Erythroblast (primary cell): ENCODE measurements around the gene ATP8A1.

Source experiments
- DNase-seq, 2 experiments: peaks; one replicate each; lab custom pipeline; 2025; lab: John Stamatoyannopoulos, UW
- GATA1 ChIP-seq: IDR thresholded peaks from 2 replicates; pipeline ENCODE4 v1.6.1; 2011; ENCODE audit warnings: low read depth, mild to moderate bottlenecking, control low read depth, low read length, moderate library complexity
- POLR2A ChIP-seq: IDR thresholded peaks from 2 replicates; pipeline ENCODE4 v1.6.1; 2011; ENCODE audit warnings: mild to moderate bottlenecking, low read length

The ATP8A1 gene

GRCh38 chr4:42596918-42597317 is 60.0 kb downstream of the ATP8A1 start:
- DNase-seq, result peak in 1 of 2 experiments; percentile 34
- TF ChIP-seq GATA1 (no peak), POLR2A (no peak)

- no peak for TF ChIP-seq POLR2A
- TF ChIP-seq GATA1, result no peak
- DNase-seq, result no peak
Measured at GRCh38 chr4:42594888-42595287, 62.0 kb downstream of the ATP8A1 start.

DNA sequence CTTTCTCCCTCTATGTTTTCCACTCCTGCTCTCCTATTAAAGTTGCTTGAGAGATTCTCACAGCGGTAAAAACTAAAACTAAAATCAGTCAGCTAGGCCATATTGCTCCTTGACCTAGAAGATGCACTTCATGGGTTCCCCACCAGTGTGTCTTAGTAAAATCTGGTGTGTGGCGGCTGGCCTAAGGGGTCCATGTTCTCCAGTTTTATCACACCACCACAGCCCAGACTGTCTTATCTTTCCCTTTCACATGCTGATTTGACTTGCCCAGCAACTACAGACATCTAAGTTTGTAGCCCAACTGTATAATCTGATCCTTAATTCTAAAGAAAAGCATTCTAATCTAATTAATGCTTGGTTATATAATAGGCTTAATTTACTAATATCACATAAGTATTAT is 68.0 kb downstream of the ATP8A1 start:
- DNase-seq, result peak; percentile 82 to 94
- TF ChIP-seq GATA1, result peak; percentile 53
- no peak for TF ChIP-seq POLR2A

DNA sequence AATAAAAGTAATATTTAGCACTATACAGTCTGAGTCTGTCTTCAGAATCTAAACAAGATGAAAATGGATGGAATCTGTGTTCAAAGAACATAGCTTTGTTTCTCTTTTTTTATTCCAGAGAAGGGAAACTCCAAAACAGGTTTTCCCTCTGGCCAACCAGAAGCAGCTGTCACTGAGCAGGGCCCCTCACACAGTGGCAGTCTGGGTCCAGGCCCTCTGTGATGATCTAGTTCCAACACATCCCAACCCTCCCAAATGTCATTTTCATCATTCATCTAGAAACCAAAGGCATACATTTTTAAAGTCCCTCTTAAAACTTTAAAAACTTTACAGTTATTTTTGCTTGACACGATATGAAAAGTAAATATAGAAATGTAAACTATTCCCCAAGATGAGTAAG is 70.1 kb downstream of the ATP8A1 start:
- TF ChIP-seq GATA1, result no peak
- no peak for TF ChIP-seq POLR2A
- DNase-seq, result no peak

DNA sequence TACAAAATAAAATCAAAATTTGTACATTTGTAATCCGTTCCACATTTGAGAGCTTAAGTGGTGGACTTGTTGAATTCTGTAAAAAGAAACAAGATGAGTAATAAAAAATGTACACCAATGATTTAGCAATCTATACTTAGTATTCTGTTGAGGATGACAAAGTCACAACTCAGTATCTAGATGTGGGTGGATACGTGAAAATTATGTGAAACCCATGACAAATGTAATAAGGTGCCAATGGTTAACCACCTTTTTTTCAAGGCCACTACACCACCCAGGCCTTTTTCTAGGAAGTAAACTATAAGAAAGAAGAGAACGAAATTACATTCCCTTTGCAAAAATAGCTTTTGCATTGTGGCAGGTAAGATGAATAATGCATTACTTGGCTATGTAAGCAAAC is 77.0 kb downstream of the ATP8A1 start:
- TF ChIP-seq GATA1, result no peak
- no peak for TF ChIP-seq POLR2A
- DNase-seq, result no peak

GRCh38 chr4:42578187-42578586 is 78.7 kb downstream of the ATP8A1 start:
- TF ChIP-seq POLR2A (no peak), GATA1 (no peak)
- no peak for DNase-seq

- TF ChIP-seq GATA1, result no peak
- TF ChIP-seq POLR2A, result no peak
- DNase-seq, result no peak
Measured at GRCh38 chr4:42574870-42575430, 82.0 kb downstream of the ATP8A1 start.

- DNase-seq, result no peak
- no peak for TF ChIP-seq GATA1
- TF ChIP-seq POLR2A, result no peak
Measured at GRCh38 chr4:42573249-42573648, 83.7 kb downstream of the ATP8A1 start.

DNA sequence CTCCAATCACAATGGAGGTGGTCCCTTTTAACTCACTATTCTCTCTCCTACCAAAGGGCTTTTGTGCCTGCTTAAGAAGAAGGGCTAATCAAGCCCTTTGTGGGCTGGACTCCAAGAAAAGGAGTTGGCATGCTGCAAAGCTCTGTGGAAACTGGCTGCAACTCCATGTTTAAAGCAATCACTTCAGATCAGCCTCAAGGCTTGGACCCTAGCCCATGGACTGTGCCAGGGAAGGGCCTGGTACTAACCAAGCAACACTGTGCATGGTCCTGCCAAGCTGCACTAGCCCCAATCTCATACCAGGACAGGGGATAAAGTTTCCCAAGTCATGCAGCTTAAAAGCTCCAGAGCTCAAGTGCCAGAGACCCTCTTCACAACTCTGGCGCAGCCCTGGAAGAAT is 86.7 kb downstream of the ATP8A1 start:
- no peak for DNase-seq
- no peak for TF ChIP-seq GATA1

- peak; percentile 75 to 83 for DNase-seq
- TF ChIP-seq GATA1 (no peak), POLR2A (no peak)
Measured at GRCh38 chr4:42568610-42569207, 88.2 kb downstream of the ATP8A1 start.

DNA sequence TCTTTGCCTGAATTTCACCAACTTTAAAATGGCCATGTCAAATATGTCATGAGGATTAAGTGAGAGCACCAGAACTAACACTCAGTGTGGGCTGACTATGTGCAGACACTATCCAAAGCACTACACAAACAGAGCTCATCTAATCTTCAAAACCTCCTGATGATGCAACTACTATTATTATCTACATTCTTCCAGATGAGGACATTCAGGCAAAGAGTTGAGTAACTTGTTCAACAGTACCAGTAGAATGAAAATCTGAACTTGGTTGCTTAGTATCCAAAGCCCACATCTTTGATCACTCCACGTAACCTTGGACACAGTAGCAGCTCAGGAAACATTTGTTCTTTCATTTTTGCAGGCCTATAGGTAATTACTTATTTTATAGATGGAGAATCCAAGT is 90.1 kb downstream of the ATP8A1 start:
- DNase-seq, result peak; percentile 3 to 21
- TF ChIP-seq GATA1, result no peak
- TF ChIP-seq POLR2A, result no peak

GRCh38 chr4:42562016-42562415 is 94.9 kb downstream of the ATP8A1 start:
- TF ChIP-seq GATA1 (no peak), POLR2A (no peak)
- DNase-seq, result no peak

GRCh38 chr4:42561031-42561430 is 95.9 kb downstream of the ATP8A1 start:
- no peak for DNase-seq
- TF ChIP-seq POLR2A (no peak), GATA1 (no peak)

DNA sequence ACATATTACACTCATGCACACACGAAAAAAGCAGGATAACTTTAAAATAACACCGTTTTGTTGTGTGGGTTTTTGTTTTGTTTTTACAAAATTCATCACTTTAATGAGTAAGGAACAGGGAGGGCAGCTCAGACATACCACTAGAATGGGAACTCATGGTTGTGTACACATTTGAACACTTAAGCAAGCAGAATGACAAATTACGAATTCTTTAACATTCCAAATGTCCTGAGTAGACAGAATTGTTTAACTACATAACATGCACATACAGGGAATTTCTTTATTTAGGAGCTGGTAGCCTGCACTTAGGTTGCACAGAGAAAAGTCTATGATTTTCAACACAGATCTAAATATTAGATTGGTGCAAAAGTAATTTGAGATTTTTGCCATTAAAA is 96.4 kb downstream of the ATP8A1 start:
- no peak for DNase-seq
- TF ChIP-seq GATA1, result no peak
- no peak for TF ChIP-seq POLR2A

DNA sequence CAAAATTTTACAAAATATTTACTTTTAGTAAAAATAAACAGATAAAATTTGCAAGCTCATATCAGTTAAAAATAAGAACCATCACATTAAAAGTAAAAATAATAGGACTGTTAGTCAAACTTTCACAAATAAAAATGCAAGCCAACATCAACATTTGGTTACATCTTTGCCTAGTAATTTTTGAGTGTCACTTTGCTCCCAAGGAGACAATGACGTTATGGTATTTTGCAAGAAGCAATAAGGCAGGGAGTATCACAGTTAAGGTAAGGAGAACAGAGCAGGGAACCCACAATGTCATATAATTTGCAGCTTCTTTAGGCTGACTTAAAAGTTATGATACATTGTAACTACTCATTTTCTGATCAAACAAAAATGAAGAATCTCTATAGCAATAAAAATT is 98.7 kb downstream of the ATP8A1 start:
- TF ChIP-seq POLR2A (no peak), GATA1 (no peak)

GRCh38 chr4:42555828-42556227 is 101.1 kb downstream of the ATP8A1 start:
- no peak for DNase-seq
- TF ChIP-seq POLR2A (no peak), GATA1 (no peak)

More for the DNA sequence above, 98.7 kb downstream of the ATP8A1 start:
- no peak for DNase-seq

GRCh38 chr4:42554072-42554471 is 102.8 kb downstream of the ATP8A1 start:
- no peak for TF ChIP-seq POLR2A
- TF ChIP-seq GATA1, result no peak
- no peak for DNase-seq
